NCI-H226 (cell line): ENCODE results near the gene NFAT5.
"Not testable (repeated sequence)": the region's sequence is repeated elsewhere in the genome, so short reads cannot be mapped to it uniquely, and the experiment has no call there.

Source experiments
- DNase-seq: peaks from one replicate; pipeline ENCODE4 v3.0.0-alpha.2; 2015

Gene NFAT5

GRCh38 chr16:69565671-69566239, at the start of gene NFAT5:
NFAT5 (plus strand) TSS chr16:69565966; CDS start chr16:69566302, 336 bp downstream.
- peak; percentile 74 for DNase-seq

DNA sequence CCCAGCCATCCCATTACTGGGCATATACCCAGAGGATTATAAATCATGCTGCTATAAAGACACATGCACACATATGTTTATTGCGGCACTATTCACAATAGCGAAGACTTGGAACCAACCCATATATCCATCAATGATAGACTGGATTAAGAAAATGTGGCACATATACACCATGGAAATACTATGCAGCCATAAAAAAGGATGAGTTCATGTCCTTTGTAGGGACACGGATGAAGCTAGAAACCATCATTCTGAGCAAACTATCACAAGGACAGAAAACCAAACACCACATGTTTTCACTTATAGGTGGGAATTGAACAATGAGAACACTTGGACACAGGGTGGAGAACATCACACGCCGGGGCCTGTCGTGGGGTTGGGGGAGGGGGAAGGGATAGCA, 47.9 kb upstream of the NFAT5 start:
- DNase-seq: not testable (repeated sequence)

DNA sequence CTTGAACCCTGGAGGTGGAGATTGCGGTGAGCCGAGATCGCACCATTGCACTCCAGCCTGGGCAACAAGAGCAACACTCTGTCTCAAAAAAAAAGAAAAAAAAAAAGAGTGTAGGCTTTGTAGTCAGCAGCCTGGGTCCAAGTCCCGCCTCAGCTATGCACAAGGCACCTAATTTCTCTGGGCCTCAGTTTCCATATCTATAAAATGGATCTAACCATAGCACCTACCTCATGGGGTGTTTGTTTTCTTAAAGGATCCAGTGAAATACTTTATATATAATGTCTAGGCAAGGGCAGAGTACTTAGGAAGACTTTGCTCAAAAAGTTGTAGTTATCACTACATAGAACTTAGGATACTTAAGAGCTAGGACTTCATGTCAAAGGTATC, 45.4 kb upstream of the NFAT5 start:
- no peak for DNase-seq

- DNase-seq: no peak
Observed at GRCh38 chr16:69520800-69521602, 44.8 kb upstream of the NFAT5 start.

DNA sequence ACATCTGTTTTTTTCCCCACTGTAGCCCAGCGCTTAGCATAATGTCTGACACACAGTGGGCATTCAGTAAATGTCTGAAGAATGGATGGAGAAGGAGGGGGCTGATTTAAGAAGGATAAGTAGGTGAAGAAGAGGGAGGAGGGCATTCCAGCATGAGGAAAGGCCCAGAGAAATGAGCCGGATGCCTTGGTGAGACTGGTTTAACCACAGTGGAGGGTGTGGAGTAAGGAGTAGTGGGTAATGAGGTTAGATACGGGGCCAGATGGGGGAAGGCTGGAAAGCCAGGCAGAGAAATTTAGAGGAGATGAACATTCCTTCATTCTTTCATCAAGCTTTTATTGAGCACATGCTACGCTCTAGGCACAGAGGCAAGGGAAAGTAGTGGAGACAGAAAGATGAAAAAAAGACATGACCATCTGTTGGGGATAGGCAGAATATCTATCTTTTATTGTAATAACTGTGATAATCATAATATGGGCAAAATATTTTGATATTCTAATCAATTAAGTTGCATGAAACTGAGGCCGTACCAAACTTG, 43.7 kb upstream of the NFAT5 start:
- no peak for DNase-seq

DNA sequence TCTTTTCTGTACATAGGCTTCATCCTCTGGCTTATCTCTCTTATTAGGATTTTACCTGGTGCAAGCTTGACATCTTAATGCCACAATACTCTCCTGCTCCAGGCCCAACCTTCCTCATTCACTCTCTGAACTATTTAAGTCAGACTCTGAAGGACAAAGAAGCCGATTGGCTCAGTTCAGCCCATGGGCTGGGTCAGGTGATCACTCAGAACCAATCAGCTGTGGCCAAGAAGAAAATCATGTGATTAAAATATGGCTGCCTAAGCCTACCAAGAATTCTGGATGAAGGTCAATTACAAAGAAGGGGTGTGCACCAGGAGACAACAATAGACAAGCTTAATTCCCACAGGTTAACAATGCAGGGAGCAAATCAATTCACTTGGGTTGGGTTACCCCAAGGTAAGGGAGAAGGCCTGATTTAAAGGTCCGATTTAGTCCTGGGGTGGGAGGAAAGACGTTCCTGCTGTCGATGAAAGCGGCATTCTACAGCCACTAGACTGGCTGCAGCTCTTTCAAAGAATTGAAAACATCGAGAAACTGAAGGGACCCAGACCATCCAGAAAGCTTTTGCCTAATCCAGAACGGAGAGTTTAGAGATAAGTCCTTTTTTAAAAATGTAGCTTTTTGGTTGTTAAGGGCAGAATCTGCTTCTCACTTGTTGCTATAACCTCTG, 42.9 kb upstream of the NFAT5 start:
- no peak for DNase-seq

DNA sequence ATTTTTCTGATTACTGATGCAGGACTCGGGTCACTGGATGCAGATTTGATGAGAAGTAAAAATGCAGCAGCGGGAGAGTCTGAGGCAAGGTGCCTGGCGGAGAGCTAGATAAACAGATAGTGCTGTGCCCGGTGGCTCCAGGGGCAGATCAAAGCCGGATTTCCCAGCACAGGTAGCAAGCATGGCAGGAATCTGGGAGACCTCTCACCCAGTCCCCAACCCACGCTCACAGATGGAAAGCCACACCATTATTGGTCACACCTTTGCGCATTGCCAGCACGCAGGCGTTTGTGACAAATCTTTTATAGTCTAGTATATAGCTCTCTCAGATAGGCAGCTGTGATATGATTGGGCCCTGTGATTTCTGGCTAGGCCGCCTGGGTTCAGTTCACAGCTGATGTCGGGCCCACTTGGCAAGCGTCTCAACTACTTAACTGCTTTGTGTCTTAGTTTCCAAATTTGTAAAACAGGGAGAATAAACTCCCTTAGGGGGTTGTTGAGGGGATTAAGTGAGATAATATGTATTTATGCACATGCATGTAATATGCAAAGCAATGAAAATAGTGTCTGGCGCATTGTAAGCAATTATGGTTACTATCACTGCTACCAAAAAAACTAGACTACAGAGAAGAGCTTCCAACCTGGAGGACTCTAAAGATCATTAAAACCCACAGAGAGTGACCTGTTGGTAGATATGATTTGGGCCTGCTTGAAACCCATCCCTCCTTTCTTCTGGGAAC, 42.0 kb upstream of the NFAT5 start:
- DNase-seq: no peak

- no peak for DNase-seq
Observed at GRCh38 chr16:69526831-69527655, 38.7 kb upstream of the NFAT5 start.

DNA sequence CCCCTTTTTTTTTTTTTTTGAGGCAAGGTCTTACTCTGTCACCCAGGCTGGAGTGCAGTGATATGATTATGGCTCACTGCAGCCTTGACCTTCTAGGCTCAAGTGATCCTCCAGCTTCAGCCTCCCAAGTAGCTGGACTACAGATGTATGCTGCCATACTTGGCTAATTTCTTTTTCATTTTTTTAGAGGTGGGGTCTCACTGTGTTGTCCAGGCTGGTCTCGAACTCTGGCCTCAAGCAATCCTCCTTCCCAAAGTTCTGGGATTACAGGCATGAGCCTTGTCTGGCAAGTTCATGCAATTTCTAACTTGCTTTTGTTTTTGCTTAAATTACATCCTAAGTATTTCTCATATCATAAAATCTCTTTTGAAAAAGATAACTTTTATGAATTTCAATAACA, 33.8 kb upstream of the NFAT5 start:
- DNase-seq: no peak

- DNase-seq: no peak
Observed at GRCh38 chr16:69532641-69533455, 32.9 kb upstream of the NFAT5 start.

- no peak for DNase-seq
Observed at GRCh38 chr16:69534720-69535119, 31.0 kb upstream of the NFAT5 start.

DNA sequence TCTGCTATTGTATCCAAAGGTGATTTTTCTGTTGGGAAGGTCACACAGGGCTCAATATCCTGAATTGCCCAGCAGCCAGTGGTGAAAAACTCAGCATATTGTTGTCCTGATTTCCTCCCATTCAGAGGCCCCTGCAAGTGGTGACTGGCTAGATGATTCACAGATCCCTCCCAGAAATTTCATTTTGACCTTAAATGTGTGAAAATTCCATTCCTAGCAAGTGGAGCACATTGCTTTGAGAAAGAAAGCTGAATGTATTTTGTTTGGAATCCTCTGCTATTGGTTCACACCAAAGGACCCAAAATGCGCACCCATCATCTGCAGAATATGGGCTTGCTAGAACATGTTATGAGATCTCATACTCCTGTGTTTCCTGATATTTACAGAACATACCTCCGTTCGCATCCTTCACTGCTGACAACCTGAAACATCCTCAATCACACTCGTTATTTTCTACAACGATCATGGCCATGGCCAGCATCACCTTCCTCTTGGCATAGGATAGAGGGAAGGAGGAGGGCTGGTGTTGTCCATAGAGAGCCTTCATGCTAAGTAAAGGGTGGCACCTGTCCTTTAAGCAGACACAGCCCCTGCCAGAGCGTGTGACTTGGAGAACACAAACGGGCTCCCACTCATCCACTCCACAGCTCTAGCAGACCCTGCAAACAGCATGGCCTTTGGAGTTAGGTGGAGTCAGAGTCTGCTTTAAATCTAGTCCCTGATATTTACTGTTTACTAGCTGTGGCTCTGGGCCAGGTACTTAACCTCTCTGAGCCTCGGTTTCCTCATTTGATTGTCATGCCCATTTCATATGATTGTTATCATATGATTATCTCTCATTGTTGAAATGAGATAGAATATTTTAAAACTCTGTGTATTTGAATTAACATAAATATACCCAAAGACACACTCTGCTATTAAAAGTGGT, 30.4 kb upstream of the NFAT5 start:
- DNase-seq: no peak

GRCh38 chr16:69537706-69538080, 28.1 kb upstream of the NFAT5 start:
- no peak for DNase-seq

DNA sequence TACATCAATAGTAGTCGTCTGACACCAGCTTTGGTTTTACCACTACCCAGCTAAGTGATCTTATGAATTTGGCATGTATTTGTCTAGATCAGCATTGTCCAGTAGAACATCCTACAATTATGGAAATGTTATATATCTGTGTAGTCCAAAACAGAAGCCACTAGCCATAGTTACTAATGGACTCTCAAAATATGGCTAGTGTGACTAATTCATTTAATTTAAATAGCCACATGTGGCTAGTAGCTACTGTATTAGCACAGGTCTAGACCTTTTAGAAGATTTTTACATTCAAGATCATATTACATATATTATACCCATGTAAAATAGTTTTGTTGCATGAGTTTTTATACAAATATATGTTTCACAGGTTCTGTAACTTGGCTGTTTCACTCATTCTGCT, 27.0 kb upstream of the NFAT5 start:
- DNase-seq: no peak

GRCh38 chr16:69542974-69543373, 22.8 kb upstream of the NFAT5 start:
- peak; percentile 33 for DNase-seq

- DNase-seq: no peak
Observed at GRCh38 chr16:69544088-69544487, 21.7 kb upstream of the NFAT5 start.

DNA sequence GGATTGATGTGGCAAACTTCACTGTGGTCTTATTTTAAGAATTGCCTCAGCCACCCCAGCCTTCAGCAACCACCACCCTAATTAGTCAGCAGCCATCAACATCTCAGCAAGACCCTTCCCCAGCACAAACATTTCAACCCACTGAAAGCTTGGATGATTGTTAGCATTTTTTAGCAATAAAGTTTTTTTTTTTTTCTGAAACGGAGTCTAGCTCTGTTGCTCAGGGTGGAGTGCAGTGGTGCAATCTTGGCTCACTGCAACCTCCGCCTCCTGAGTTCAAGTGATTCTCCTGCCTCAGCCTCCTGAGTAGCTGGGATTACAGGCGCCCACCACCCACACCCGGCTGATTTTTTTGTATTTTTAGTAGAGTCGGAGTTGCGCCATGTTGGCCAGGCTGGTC, 19.1 kb upstream of the NFAT5 start:
- DNase-seq: not testable (repeated sequence)

DNA sequence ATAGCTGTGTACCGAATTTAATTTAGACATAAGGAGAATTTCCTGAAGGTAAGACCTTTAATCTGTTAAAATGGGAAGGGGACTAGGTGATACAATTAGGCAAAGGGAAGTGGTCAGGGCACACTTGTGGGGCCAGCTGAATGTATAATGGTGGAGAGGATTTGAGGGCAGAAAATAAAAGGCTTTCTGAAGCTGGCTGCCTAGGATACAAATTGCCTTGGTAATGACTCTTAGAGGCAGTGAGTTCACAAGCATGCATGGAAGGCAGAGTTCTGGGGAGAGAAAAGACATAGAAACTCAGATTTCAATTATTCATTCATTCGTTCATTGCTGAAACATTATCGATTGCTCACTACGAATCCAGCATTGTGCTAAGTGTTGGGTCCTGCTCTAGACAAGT, 12.4 kb upstream of the NFAT5 start:
- no peak for DNase-seq

GRCh38 chr16:69554495-69554894, 11.3 kb upstream of the NFAT5 start:
- no peak for DNase-seq

DNA sequence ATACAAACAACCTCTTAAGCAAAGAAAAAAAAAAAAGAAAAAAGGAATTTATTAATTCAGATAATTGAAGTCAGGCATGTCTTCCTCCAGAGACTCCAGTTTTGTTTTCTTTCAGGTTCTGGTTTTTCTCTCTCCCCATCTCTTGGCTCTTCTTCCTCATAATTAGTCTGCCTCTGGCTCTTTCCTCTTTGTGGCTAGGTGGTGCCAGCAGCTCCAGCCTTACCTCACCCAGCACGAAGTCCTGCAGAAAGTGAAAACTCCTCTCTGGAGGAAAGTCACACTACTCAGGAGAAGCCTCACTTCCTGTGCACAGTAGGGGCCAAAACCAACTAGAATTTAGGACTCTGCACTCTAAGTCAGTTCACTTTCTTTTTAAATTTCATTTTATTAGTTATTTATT, 10.3 kb upstream of the NFAT5 start:
- DNase-seq: no peak
